ENCODE results near the gene MYO10.
"Not testable (repeated sequence)": the region's sequence is repeated elsewhere in the genome, so short reads cannot be mapped to it uniquely, and the experiment has no call there.

MYO10 gene

GRCh38 chr5:16862777-16863176 is 73.3 kb downstream of the MYO10 start:
- DNase-seq (ENCODE audit: low read depth in 2 of 2): no peak

GRCh38 chr5:16859346-16859745 is 76.7 kb downstream of the MYO10 start:
- DNase-seq (ENCODE audit: low read depth in 2 of 2): no peak

DNA sequence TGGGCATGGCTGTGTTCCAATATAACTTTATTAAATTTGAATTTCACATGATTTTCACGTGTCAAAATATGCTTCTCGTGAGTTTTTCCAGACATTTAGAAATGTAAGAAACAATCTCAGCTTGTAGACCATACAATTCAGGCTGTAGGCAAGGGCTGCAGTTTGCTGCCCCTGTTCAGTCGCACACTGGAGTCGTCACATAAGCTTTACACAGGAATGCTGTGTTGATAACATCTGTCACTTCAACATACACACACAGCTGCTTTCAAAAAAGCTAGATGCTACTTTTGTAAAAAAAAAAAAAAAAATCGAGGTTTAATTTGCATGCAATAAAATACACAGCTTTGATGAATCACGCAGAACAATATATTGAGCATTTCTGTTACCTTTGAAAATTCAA is 77.9 kb downstream of the MYO10 start:
- DNase-seq (ENCODE audit: low read depth in 2 of 2): no peak

DNA sequence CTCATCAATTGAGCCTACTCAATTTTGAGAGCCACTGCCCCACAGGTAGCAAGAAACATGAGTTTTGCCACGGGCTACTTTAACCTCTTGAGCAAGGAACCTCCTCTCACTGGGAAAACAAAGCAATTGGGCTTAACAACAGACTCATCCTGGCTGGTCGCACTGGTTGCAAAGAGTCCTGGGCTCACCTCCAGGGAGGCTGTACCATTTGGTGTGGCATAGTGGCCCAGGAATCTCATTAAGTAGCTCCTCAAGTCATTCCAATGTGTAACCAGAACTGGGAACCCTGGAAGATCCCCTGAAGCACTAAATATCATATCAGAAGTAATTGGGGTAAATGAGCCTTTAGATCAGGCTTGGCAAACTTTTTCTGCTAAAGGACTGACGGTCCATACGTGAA is 78.5 kb downstream of the MYO10 start:
- no peak for DNase-seq (ENCODE audit: low read depth in 2 of 2)

DNA sequence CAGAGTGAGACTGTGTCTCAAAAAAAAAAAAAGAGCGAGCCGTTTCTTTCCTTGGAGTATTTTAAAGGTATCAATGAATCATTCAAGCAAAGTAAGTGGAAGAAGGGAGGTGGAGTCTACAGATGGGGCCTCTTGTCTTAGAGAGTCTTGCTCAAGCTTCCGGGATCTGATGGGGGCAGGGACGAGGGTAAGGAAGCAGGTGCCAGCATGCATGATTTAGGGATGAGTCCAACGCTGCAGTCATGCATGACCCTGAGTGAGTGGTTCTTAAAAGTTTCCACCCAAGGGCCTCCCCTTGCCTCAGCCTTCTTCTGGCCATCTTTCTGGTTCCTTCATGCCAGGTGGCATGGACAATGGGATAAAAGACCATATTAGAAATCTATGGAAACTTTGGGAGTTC is 79.6 kb downstream of the MYO10 start:
- no peak for DNase-seq (ENCODE audit: low read depth in 2 of 2)

DNA sequence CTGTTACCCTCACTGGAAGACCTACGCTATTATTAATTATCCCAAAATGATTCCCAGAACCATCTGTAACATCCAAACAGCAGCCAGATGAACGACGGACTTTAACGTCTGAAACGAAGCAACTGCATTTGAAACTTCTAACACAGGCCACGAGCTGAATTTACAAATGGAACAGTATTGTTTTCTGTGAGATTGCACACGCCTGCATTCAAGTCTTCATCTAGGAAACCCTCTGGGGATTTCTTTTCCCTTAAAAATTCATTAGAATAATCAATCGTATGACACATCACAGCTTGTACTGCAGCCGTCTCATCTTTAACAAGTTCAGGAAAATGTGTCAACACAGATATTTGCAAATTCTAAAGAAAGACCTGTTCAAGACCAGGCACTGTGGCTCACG is 80.2 kb downstream of the MYO10 start:
- DNase-seq (ENCODE audit: low read depth in 2 of 2): no peak

DNA sequence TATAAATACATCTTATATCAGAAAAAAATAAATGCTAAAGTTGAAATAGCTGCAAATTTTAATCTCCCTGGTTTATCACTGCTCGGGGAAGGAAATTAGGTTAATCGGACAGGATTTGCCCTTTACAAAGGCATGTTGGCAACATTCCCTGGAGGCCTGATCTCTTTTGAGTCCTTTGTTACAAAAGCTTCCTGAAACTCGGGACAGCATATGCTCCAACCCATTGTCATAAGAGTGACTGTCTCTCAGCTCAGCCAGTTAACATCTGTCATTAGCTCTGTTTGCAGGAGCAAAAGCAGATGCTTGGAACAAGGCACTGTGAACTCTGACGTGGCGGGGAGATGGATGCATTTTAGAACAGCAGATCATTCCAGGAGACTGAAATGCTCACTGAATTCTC is 80.6 kb downstream of the MYO10 start:
- no peak for DNase-seq (ENCODE audit: low read depth in 2 of 2)

GRCh38 chr5:16854351-16854750 is 81.7 kb downstream of the MYO10 start:
- no peak for DNase-seq (ENCODE audit: low read depth in 2 of 2)

DNA sequence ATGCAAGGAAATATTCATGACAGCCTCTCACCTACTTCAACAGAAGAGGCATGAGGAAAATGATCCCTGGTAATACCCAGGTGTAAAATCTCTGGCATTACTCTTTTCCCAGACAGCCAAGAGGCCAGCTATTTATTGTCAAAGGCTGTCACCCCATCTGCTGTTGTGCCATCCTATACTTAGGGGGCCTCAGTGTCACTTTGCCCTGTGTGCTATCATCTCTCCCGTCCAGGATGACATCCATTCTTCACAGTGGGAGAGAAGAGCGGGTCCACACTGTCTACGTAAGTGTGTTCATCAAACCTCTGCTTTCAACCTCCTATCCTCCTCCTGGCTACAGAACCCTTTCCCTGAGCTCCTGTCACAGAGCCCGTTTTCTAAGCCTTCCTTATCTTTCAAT is 82.6 kb downstream of the MYO10 start:
- no peak for DNase-seq (ENCODE audit: low read depth in 2 of 2)

DNA sequence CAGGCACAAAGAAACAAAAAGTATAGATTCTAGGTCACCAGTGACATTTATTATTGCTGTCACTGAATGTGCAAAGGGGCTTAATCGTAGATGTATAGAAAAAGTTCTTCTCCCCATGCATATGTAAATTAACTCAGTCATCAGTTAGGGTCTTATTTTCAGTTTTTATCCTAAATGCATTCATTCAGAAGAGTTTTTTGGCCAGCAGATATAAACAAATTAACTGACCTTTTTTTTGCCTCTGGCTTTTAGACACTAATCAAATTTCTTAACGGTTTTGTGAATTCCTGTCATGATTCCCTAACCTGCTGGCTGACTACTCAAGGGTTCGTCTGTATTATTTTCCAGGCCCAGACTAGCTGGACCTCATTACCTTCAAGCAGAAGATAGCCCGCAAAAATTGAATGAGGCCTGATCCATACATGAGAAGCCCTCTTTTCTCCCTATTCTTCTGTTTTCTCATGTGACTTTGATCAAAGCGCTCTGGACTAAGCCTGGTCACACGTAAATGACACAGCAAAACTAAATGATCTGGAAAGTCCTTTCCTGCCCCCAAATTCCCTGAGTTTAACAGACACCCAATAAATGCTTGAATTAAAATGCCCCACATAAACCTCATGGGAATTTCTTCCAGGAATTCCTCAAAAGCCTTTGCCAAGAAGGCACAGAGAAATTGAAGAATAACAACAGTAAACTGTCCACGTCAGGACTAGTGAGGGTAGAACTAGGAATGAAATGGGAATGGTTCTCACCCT is 83.7 kb downstream of the MYO10 start:
- no peak for DNase-seq (ENCODE audit: low read depth in 2 of 2)

GRCh38 chr5:16849775-16850174 is 86.3 kb downstream of the MYO10 start:
- DNase-seq (ENCODE audit: low read depth in 2 of 2): no peak

- DNase-seq (ENCODE audit: low read depth in 2 of 2): no peak
Measured at GRCh38 chr5:16849181-16849580, 86.9 kb downstream of the MYO10 start.

GRCh38 chr5:16844952-16845351 is 91.1 kb downstream of the MYO10 start:
- DNase-seq (ENCODE audit: low read depth in 2 of 2): no peak

GRCh38 chr5:16842896-16843295 is 93.2 kb downstream of the MYO10 start:
- no peak for DNase-seq (ENCODE audit: low read depth in 2 of 2)

- DNase-seq (ENCODE audit: low read depth in 2 of 2): no peak
Measured at GRCh38 chr5:16841416-16841815, 94.7 kb downstream of the MYO10 start.

DNA sequence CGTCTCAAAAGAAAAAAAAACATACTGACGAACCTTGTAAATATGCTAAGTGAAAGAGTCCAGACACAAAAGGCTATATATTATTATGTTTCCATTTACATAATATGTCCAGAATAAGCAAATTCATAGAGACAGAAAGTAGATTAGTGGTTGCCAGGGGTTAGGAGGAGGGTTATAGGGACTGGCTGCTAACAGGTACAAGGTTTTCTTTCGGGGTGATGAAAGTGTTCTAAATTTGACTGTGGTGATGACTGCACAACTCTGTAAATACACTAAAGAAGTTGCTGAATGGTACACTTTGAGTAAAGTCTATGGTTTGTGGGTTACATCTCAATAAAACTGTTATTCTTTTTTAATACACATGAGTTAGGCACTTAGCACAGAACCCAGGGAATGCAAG is 98.8 kb downstream of the MYO10 start:
- no peak for DNase-seq (ENCODE audit: low read depth in 2 of 2)

- DNase-seq (ENCODE audit: low read depth in 2 of 2): no peak
Measured at GRCh38 chr5:16834029-16834428, 102.1 kb downstream of the MYO10 start.

GRCh38 chr5:16831326-16831725 is 104.8 kb downstream of the MYO10 start:
- not testable (repeated sequence) for DNase-seq (ENCODE audit: low read depth in 2 of 2)

DNA sequence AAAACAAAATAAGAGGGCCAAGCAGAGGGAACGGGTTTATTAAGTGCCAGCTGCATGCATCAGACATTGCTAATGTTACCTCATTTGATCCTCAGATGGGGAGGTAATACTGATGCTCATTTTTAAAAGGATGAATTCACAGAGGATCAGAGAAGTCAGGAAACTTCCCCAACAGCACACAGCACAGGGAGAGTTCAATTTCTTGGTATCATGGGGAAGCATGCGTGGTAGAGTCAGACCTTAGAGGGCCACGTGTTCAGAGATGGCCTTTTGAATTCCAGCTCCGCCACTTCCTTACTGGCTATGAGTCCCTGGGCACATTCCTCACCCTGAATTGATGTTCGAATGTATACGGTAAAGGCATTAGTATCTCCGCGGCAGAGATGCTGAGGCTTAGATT is 108.3 kb downstream of the MYO10 start:
- DNase-seq (ENCODE audit: low read depth in 2 of 2): no peak

GRCh38 chr5:16826379-16827125 is 109.5 kb downstream of the MYO10 start:
- DNase-seq (ENCODE audit: low read depth in 2 of 2): no peak

DNA sequence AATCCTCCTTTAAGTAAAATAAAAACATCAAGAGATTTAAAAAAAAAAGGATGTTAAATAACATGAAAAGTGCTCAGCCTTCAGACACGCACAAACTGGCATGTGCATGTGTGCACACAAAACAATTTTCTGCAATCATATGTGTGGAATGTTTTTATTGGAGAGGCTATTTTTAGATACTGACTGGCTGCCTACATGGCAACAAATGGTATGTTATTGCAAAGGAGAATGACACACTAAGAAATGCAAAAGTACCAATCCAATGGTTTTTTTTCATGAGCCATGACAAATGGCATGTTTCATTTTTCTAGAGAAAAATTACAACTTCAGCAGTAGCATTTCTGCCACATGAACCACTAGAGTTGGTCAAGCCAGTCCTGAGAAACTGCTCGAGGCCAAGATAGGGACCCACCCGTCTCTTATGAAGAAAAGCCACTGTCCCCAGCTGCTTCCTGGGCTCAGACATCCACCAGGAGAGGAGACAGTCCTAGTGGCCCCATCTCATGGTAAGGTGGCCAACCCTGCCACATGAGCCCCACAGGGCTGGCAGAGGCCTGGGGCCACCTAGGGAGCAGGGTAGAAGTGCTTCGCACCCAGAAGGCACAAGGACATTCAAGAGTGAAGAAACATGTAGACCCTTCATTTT is 116.4 kb downstream of the MYO10 start:
- peak; percentile 61 to 64 for DNase-seq (ENCODE audit: low read depth in 2 of 2)

DNA sequence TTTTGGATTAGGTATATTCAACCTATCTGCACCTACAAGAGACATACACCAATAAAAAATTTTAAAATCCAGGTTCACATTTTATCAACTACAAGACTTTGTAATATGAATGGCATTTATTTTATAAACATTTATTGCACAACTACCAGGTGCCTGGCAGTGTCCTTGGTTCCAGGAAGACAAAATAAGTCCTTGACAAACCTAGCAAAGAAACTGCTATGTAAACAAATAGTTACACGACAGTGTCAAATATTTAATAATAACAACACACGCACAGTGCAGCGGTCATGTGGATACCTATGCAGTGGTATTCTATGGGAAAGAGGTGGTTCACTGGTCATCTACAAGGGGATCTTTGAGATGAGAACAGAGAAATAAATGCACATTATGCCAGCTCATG is 120.7 kb downstream of the MYO10 start:
- no peak for DNase-seq (ENCODE audit: low read depth in 2 of 2)

GRCh38 chr5:16812911-16813310 is 123.2 kb downstream of the MYO10 start:
- no peak for DNase-seq (ENCODE audit: low read depth in 2 of 2)

All from fibroblast of skin of left biceps (primary cell).